A204.1 (cell line): ENCODE measurements around the gene PLEKHA1.

Experiments
- FAIRE-seq: peaks from 2 replicates; lab custom pipeline; 2012; peaks lifted over from hg19 to GRCh38; lab: Jason Lieb, UNC

PLEKHA1 gene

GRCh38 chr10:122480146-122480833 lies 105.8 kb downstream of the PLEKHA1 start:
- no peak for FAIRE-seq

DNA sequence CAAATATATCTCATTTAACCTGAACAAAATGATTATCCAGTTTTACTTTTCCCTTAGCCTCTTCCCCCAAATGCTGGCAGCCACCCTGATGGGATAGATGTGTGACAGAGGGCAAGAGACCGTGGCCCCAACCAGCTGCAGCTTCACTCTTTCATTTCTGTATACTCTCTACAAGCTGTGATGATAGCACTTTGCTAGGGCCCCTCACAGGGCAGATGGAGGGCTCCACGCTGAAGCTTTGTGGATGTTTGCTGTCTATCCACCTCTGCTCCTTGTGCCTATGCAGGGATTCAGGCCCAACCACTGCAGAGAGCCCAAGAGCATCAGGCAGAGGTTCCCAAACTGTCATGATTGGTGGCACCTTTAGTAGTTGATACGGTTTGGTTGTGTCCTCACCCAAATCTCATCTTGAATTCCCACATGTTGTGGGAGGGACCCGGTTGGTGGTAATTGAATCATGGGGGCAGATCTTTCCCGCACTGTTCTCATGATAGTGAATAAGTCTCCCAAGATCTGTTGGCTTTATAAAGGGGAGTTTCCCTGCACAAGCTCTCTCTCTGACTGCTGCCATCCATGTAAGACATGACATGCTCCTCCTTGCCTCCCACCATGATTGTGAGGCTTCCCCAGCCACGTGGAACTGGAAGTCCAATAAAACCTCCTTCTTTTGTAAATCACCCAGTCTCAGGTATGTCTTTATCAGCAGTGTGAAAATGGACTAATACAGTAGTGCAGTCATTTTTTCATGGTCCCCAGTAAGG lies 107.0 kb downstream of the PLEKHA1 start:
- no peak for FAIRE-seq
